ENCODE data around the gene SPRED2. TPM values are rescaled to one million over a fixed set of nuclear protein-coding genes. Genes with fewer than 3 reads are reported as not detected.

SPRED2 gene
- total RNA-seq, 4 donors from 2014 or later: 13.7 to 25.3 (median 17.8) TPM

- TF ChIP-seq CTCF (IDR thresholded peaks at IDR 0.05; ENCODE audit: low read depth): no peak
These were observed 106.1 kb downstream of the SPRED2 start for GRCh38 chr2:65326276-65326675.

- no peak for TF ChIP-seq CTCF (IDR thresholded peaks at IDR 0.05; ENCODE audit: low read depth)
These were observed 107.3 kb downstream of the SPRED2 start for GRCh38 chr2:65325066-65325465.

- no peak for TF ChIP-seq CTCF (IDR thresholded peaks at IDR 0.05; ENCODE audit: low read depth)
These were observed 111.5 kb downstream of the SPRED2 start for GRCh38 chr2:65320946-65321345.

GRCh38 chr2:65320042-65320725 is 112.2 kb downstream of the SPRED2 start:
- no peak for TF ChIP-seq CTCF (IDR thresholded peaks at IDR 0.05; ENCODE audit: low read depth)

GRCh38 chr2:65319674-65320041 is 112.7 kb downstream of the SPRED2 start:
- no peak for TF ChIP-seq CTCF (IDR thresholded peaks at IDR 0.05; ENCODE audit: low read depth)

GRCh38 chr2:65319072-65319673 is 113.2 kb downstream of the SPRED2 start:
- no peak for TF ChIP-seq CTCF (IDR thresholded peaks at IDR 0.05; ENCODE audit: low read depth)

- TF ChIP-seq CTCF (IDR thresholded peaks at IDR 0.05; ENCODE audit: low read depth): no peak
These were observed 114.6 kb downstream of the SPRED2 start for GRCh38 chr2:65317841-65318240.

Data from subcutaneous adipose tissue (tissue), 4 donors.